Muscle layer of duodenum (tissue), 2 donors: ENCODE results near the gene LRRD1.

Experiments
- H3K27ac ChIP-seq: one replicate; pipeline ENCODE4 v1.7.0; 2013; ENCODE audit warnings: mild to moderate bottlenecking, low read length
- H3K27me3 ChIP-seq: one replicate; pipeline ENCODE4 v1.7.0; 2013; ENCODE audit warnings: low read depth, mild to moderate bottlenecking, control low read depth, low read length
- H3K36me3 ChIP-seq, 2 donors: one replicate each; pipeline ENCODE4 v1.7.0; 2013; ENCODE audit warnings: low read length in 2 of 2, control low read depth in 1 of 2, mild to moderate bottlenecking in 1 of 2; ENCODE audit not compliant: insufficient read depth in 2 of 2, control insufficient read depth in 1 of 2
- H3K4me1 ChIP-seq, 2 donors: one replicate each; pipeline ENCODE4 v1.7.0; 2013; ENCODE audit warnings: low read length in 2 of 2, mild to moderate bottlenecking in 2 of 2, control low read depth in 1 of 2, moderate library complexity in 1 of 2; ENCODE audit not compliant: insufficient read depth in 2 of 2, control insufficient read depth in 1 of 2
- H3K4me3 ChIP-seq, 2 donors: one replicate each; pipeline ENCODE4 v1.7.0; 2013; ENCODE audit warnings: low read length in 2 of 2, low read depth in 1 of 2, mild to moderate bottlenecking in 1 of 2
- H3K9me3 ChIP-seq, 2 donors: one replicate each; pipeline ENCODE4 v1.7.0; 2013; ENCODE audit warnings: low read length in 2 of 2, control low read depth in 1 of 2, mild to moderate bottlenecking in 1 of 2; ENCODE audit not compliant: control insufficient read depth in 1 of 2
- donor health status: healthy.

Gene LRRD1

GRCh38 chr7:92137557-92137956 is 41.4 kb downstream of the LRRD1 start:
- no peak overlapping the region for H3K27ac ChIP-seq
- peaks cover 0 to 4% of the 10 kb centered on the region in 2 donors for H3K4me1 ChIP-seq
- H3K27me3 ChIP-seq = no peaks in the 10 kb centered on the region
- no peaks in the 10 kb centered on the region for H3K9me3 ChIP-seq
- no peaks in the 10 kb centered on the region for H3K36me3 ChIP-seq
- no peak overlapping the region for H3K4me3 ChIP-seq

DNA sequence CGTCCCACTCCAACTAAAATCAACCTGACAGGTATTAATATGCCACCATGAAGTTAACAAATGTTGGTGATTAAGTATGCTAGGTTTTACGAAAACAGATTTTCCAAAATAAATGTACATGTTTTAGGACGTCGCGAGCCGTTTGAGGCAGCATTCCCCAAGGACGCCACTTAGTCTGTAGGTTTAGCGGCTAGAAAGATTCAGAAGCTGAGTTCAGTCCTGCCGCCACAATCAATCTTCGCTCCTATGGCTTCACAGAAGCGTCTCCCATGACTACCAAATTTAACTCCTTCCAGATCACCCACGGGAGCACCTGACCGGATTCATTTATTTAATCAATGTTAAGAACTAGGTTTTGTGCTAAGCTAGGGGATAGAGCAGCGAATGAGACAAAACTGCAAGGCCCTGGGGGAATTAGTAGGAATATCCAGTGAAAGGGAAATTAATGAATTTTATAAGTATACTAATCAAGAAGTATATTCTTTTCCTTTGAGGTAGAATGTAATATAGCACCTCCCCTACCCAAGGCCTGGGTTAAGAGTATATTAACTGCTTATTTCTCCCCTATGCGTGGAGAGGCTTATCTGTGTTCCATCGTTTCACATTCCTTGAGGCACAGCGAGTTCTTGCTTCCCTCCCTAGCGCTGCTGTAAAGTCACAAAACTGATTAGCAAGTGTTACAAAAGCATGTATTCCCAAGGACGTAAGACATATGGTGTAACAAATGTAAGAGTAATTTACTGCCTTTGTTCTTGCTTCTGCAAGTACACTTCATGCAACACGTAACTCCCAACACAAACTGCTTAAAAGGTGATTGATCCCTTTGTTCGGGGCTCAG is 43.7 kb downstream of the LRRD1 start:
- Histone ChIP-seq H3K27ac (peak overlapping the region; percentile 95), H3K4me1 (peaks cover 6 to 10% of the 10 kb centered on the region in 2 donors), H3K9me3 (no peaks in the 10 kb centered on the region), H3K27me3 (no peaks in the 10 kb centered on the region), H3K4me3 (peak overlapping the region; percentile 89 to 97), H3K36me3 (peaks cover 0 to 8% of the 10 kb centered on the region in 2 donors)

GRCh38 chr7:92134271-92135051 is 44.5 kb downstream of the LRRD1 start, which contains the start of gene CYP51A1:
CYP51A1 (minus strand) TSS chr7:92134477; CDS start chr7:92134364, 113 bp downstream.
- Histone ChIP-seq H3K36me3 (peaks cover 6 to 14% of the 10 kb centered on the region in 2 donors), H3K4me3 (peak within 1 kb of the TSS; percentile 89 to 97), H3K27me3 (no peaks in the 10 kb centered on the region), H3K27ac (peak within 1 kb of the TSS; percentile 95), H3K4me1 (peaks cover 6 to 10% of the 10 kb centered on the region in 2 donors), H3K9me3 (no peaks in the 10 kb centered on the region)

DNA sequence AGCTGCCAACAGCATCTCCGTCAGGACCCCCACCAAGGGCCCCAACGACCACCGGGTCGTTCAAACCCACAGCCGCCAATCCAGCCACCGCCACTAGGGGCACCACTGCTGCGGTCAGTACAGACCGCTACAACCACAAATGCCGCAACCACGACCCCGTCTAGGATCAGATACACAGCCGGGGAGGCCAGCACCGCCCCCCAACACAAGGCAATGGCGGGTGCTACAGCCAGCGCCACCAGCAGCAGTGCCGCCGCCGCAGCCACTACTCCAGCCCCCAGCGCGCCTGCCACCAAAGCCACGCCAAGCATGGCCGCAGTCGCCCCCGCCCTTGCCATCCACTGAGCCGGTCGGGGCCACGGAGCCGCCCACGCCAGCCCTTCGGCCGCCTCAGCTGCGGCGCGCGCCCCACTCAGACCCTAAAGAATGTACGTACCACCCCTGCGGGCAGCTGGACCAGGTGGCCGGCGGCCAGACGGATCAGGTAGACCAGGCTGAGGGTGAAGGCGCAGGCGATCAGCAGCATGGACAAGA is 45.1 kb downstream of the LRRD1 start:
- H3K27me3 ChIP-seq = no peaks in the 10 kb centered on the region

GRCh38 chr7:92133133-92133736 is 45.7 kb downstream of the LRRD1 start:
- H3K4me1 ChIP-seq = peaks cover 6 to 10% of the 10 kb centered on the region in 2 donors
- H3K36me3 ChIP-seq = peaks cover 12 to 18% of the 10 kb centered on the region in 2 donors
- no peaks in the 10 kb centered on the region for H3K9me3 ChIP-seq
- peak overlapping the region; percentile 89 to 97 for H3K4me3 ChIP-seq
- peak overlapping the region; percentile 60 for H3K27ac ChIP-seq
- H3K27me3 ChIP-seq = no peaks in the 10 kb centered on the region

More for the DNA sequence above, 45.1 kb downstream of the LRRD1 start:
- Histone ChIP-seq H3K9me3 (no peaks in the 10 kb centered on the region), H3K27ac (peak overlapping the region; percentile 95), H3K36me3 (peaks cover 7 to 18% of the 10 kb centered on the region in 2 donors), H3K4me1 (peaks cover 6 to 10% of the 10 kb centered on the region in 2 donors), H3K4me3 (peak overlapping the region; percentile 89 to 97)

DNA sequence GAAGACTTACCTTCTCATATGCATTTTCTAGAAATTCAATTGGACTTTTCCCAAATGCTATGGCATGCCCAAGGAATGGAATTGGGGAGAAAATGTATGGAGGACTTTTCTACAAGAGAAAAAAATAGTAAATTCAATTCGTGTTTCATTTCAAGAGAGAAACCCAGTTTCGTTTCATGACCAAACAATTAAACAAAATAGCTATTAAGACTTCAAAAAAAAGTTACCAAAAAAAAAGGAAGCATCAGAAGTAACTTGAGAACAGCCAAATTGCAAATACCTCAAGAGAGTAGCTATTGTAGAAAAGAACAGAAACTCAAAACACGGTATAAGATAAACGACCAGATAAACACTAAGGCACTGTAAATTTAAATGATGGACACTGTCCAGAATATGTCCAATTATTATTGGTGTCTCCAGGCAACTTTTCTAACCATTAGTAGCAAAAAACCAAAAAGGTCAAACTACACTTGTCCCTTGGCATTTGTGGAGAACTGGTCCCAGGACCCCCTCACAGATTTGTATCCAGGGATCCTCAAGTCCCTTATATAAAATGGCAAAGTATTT is 47.1 kb downstream of the LRRD1 start:
- Histone ChIP-seq H3K4me3 (peak overlapping the region in 1 of 2 donors; percentile 21), H3K36me3 (peaks cover 18 to 32% of the 10 kb centered on the region in 2 donors), H3K27me3 (no peaks in the 10 kb centered on the region), H3K27ac (no peak overlapping the region), H3K9me3 (no peaks in the 10 kb centered on the region), H3K4me1 (peaks cover 6 to 10% of the 10 kb centered on the region in 2 donors)

GRCh38 chr7:92131093-92131492 is 47.8 kb downstream of the LRRD1 start:
- Histone ChIP-seq H3K27ac (no peak overlapping the region), H3K9me3 (no peaks in the 10 kb centered on the region), H3K4me1 (peaks cover 6 to 10% of the 10 kb centered on the region in 2 donors), H3K27me3 (no peaks in the 10 kb centered on the region), H3K36me3 (peaks cover 18 to 35% of the 10 kb centered on the region in 2 donors), H3K4me3 (no peak overlapping the region)

DNA sequence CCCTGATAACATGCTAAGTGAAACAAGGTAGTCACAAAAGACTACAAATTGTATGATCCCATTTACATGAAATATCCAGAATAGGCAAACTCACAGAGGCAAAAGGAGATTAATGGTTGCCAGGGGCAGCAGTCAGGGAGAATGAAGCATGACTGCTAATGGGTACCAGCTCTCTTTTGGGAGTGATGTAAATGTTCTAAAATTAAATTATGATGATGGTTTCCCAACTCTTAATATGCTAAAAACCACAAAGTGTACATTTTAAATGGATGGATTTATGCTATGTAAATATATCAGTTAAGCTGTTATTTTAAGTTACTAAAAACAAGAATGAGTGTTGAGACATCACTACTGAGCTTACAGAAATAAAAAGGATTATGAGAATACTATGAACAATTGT is 57.3 kb downstream of the LRRD1 start:
- H3K36me3 ChIP-seq = peaks cover 34 to 44% of the 10 kb centered on the region in 2 donors
- no peaks in the 10 kb centered on the region for H3K9me3 ChIP-seq

DNA sequence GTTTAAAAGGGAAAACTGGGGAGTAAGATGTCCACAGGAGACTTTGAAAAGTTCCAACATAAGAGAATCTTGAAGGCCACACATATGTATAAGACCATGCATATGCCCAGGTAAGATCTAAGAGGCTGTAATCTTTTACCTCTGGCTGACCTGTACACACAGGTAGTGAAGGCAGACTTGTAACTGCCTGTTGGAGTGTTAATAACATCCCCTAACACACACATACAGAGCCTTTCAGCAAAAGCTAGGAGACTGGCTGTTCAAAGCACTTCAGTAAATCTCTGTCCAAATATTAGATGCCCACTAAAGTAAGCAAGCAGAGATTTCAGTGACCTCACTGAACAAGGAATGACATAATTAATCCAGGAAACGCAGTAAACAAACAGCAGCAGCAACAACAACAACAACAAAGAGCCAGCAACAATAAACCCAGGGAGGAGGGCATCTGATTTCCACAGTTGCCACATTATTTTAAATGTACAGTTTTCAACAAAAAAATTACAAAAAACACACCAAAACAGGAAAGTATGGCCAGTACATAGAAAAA is 59.7 kb downstream of the LRRD1 start:
- Histone ChIP-seq H3K4me3 (no peak overlapping the region), H3K4me1 (no peaks in the 10 kb centered on the region), H3K27me3 (no peaks in the 10 kb centered on the region), H3K27ac (no peak overlapping the region), H3K36me3 (peaks cover 34 to 45% of the 10 kb centered on the region in 2 donors), H3K9me3 (no peaks in the 10 kb centered on the region)

More for the DNA sequence above, 57.3 kb downstream of the LRRD1 start:
- Histone ChIP-seq H3K27ac (no peak overlapping the region), H3K4me1 (no peaks in the 10 kb centered on the region), H3K4me3 (no peak overlapping the region), H3K27me3 (no peaks in the 10 kb centered on the region)

- Histone ChIP-seq H3K4me3 (no peak overlapping the region), H3K27me3 (no peaks in the 10 kb centered on the region), H3K27ac (no peak overlapping the region), H3K4me1 (no peaks in the 10 kb centered on the region), H3K36me3 (peaks cover 20 to 22% of the 10 kb centered on the region in 2 donors), H3K9me3 (no peaks in the 10 kb centered on the region)
Observed at GRCh38 chr7:92116949-92117348, 62.0 kb downstream of the LRRD1 start.
